DND-41 (cell line): ENCODE results near the gene FCRL1.
A peak's percentile ranks its signal among the peaks of the same experiment; 100 is the strongest.

Source experiments
- ATAC-seq: fragments of 200-7000 bp; cut with Tn5 transposase; 3 replicates; pipeline ENCODE4 v1.9.1; 2021; ENCODE audit warnings: low read depth; ENCODE audit not compliant: insufficient read depth
- DNase-seq: peaks from one replicate; pipeline ENCODE4 v3.0.0-alpha.2; 2020
- H2AFZ ChIP-seq: 2 replicates; pipeline ENCODE4 v1.6.0; 2012; ENCODE audit warnings: low read depth, low read length
- H3K27ac ChIP-seq: 2 replicates; pipeline ENCODE4 v1.5.1; 2012; ENCODE audit warnings: low read length, inconsistent platforms
- H3K27me3 ChIP-seq: fragments of 200-600 bp; sonication (generic); 2 replicates; pipeline ENCODE4 v1.6.0; 2012; ENCODE audit warnings: low read length, mild to moderate bottlenecking, inconsistent platforms; ENCODE audit not compliant: insufficient read depth, poor library complexity
- H3K36me3 ChIP-seq: 2 replicates; pipeline ENCODE4 v1.5.1; 2012; ENCODE audit warnings: low read length, inconsistent platforms; ENCODE audit not compliant: insufficient read depth
- H3K4me1 ChIP-seq: 2 replicates; pipeline ENCODE4 v1.5.1; 2012; ENCODE audit warnings: mild to moderate bottlenecking, low read length; ENCODE audit not compliant: insufficient read depth
- H3K4me2 ChIP-seq: 2 replicates; pipeline ENCODE4 v1.6.0; 2012; ENCODE audit warnings: mild to moderate bottlenecking, moderate library complexity, low read length, inconsistent platforms; ENCODE audit not compliant: insufficient read depth
- H3K4me3 ChIP-seq, 2 experiments: fragments of 200-600 bp in 1 of 2; shearing (Covaris generic) in 1 of 2; 2 replicates each; pipeline ENCODE4 v1.5.1; 2012 to 2016; ENCODE audit warnings: inconsistent platforms in 2 of 2, low read length in 2 of 2, mild to moderate bottlenecking in 2 of 2, low read depth in 1 of 2, moderate library complexity in 1 of 2
- H3K79me2 ChIP-seq: 2 replicates; pipeline ENCODE4 v1.6.0; 2012; ENCODE audit warnings: low read length, inconsistent platforms; ENCODE audit not compliant: insufficient read depth
- H3K9ac ChIP-seq: 2 replicates; pipeline ENCODE4 v1.6.0; 2012; ENCODE audit warnings: low read depth, mild to moderate bottlenecking, inconsistent platforms, low read length, moderate library complexity
- H3K9me3 ChIP-seq: 2 replicates; pipeline ENCODE4 v1.5.1; 2012; ENCODE audit warnings: low read length, moderate library complexity, mild to moderate bottlenecking, inconsistent platforms; ENCODE audit not compliant: insufficient read depth, severe bottlenecking
- H4K20me1 ChIP-seq: 2 replicates; pipeline ENCODE4 v1.6.0; 2012; ENCODE audit warnings: low read length; ENCODE audit not compliant: insufficient read depth
- EZH2 ChIP-seq: IDR thresholded peaks from 3 replicates; pipeline ENCODE4 v1.6.1; 2012; ENCODE audit warnings: borderline replicate concordance, low read depth, mild to moderate bottlenecking, moderate library complexity, low read length, inconsistent platforms; ENCODE audit not compliant: severe bottlenecking
- TF ChIP-seq, protein P1 (sequence below): IDR thresholded peaks from 2 replicates; pipeline ENCODE4 v1.5.1; 2012; ENCODE audit warnings: borderline replicate concordance, low read length, moderate library complexity, mild to moderate bottlenecking; ENCODE audit not compliant: poor library complexity, severe bottlenecking; ENCODE audit errors: extremely low read depth

FCRL1 gene

GRCh38 chr1:157775101-157775870 is 44.6 kb downstream of the FCRL1 start:
- Histone ChIP-seq H3K27me3 (no peaks in the 10 kb centered on the region), H2AFZ (no peak overlapping the region), H3K9ac (no peak overlapping the region), H3K4me3 (no peak overlapping the region), H4K20me1 (no peaks in the 10 kb centered on the region), H3K27ac (no peak overlapping the region), H3K79me2 (no peaks in the 10 kb centered on the region), H3K4me2 (no peak overlapping the region), H3K4me1 (no peaks in the 10 kb centered on the region), H3K36me3 (no peaks in the 10 kb centered on the region), H3K9me3 (no peaks in the 10 kb centered on the region)
- TF ChIP-seq EZH2 = no peak
- TF ChIP-seq, protein P1, sequence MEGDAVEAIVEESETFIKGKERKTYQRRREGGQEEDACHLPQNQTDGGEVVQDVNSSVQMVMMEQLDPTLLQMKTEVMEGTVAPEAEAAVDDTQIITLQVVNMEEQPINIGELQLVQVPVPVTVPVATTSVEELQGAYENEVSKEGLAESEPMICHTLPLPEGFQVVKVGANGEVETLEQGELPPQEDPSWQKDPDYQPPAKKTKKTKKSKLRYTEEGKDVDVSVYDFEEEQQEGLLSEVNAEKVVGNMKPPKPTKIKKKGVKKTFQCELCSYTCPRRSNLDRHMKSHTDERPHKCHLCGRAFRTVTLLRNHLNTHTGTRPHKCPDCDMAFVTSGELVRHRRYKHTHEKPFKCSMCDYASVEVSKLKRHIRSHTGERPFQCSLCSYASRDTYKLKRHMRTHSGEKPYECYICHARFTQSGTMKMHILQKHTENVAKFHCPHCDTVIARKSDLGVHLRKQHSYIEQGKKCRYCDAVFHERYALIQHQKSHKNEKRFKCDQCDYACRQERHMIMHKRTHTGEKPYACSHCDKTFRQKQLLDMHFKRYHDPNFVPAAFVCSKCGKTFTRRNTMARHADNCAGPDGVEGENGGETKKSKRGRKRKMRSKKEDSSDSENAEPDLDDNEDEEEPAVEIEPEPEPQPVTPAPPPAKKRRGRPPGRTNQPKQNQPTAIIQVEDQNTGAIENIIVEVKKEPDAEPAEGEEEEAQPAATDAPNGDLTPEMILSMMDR = no peak
- ATAC-seq = no peak
- DNase-seq = no peak

DNA sequence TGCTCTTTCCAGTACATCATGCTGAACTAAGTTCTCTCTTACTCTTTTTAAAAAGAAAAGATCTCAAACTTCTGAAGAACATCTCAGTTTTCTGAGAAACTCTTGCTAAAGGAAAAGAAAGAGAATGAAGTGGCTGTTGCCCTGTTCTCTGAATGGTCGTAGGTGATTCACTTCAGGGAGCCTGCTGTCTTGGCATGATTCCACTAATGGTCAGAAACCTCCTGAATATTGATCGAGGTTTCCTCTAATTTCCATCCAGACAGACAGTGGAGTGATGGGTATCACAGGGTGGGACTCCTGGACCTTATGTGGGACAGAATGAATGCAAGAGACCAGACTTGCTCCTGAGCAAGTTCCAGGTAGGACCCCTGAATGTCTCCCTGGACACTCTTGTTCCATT is 45.5 kb downstream of the FCRL1 start:
- Histone ChIP-seq H3K4me3 (no peak overlapping the region), H3K4me2 (no peak overlapping the region), H3K27me3 (no peaks in the 10 kb centered on the region), H4K20me1 (no peaks in the 10 kb centered on the region), H3K79me2 (no peaks in the 10 kb centered on the region), H3K9me3 (no peaks in the 10 kb centered on the region), H3K27ac (no peak overlapping the region), H3K4me1 (no peaks in the 10 kb centered on the region), H3K9ac (no peak overlapping the region), H3K36me3 (no peaks in the 10 kb centered on the region), H2AFZ (no peak overlapping the region)
- DNase-seq (no peak), ATAC-seq (no peak)
- TF ChIP-seq, protein P1 = no peak
- TF ChIP-seq EZH2 = no peak

DNA sequence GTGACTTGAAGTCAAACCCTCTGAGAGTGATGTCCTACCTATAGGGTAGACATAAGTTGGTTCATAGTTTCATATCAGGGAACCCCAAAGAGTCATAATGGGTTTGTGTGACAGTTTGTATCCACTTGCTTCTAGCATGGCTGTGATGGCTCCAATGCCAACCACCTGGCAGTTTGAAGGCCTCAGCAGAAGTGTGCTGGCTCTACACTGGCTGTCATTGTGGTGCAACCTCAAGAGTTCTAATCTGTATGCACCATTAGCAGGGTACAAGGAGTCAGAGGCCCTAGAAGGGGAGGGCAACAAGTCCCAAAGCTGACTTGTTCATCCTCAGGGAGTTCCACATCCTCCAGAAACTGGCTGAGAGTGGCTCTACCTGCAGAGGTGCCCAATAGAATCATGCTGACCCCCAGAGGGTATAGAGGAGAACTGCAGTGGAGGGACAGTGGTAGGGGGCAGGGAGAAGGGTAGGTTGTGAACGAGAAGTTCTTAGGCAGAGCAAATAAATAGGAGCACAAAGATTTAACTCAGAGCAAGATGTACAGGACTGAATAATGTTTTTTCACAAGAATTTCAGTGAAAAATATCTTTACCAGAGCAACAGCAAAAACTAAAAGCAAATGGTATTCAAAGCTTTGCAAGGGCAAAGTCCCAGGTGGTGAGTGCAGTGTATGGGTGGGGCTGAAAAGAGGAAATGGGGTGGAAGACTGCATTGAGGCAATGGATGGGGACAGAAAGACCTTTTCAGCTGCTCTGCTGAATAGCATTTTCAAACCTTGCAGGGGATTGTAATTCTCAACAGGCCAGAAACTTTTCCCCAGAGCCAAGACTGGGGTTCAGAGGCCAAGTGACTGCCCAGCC is 46.2 kb downstream of the FCRL1 start:
- Histone ChIP-seq H3K27ac (no peak overlapping the region), H3K4me1 (no peaks in the 10 kb centered on the region), H3K27me3 (no peaks in the 10 kb centered on the region), H4K20me1 (no peaks in the 10 kb centered on the region), H2AFZ (no peak overlapping the region), H3K4me3 (no peak overlapping the region), H3K79me2 (no peaks in the 10 kb centered on the region), H3K4me2 (no peak overlapping the region), H3K36me3 (no peaks in the 10 kb centered on the region), H3K9ac (no peak overlapping the region), H3K9me3 (no peaks in the 10 kb centered on the region)
- peak; percentile 76 for ATAC-seq
- no peak for TF ChIP-seq EZH2
- TF ChIP-seq, protein P1 = peak; percentile 63
- DNase-seq = peak; percentile 32
